H1 (cell line): ENCODE measurements around the gene ENKUR. TPM values are rescaled to one million over a fixed set of nuclear protein-coding genes. Genes with fewer than 3 reads are reported as not detected.

Source experiments
- EZH2 ChIP-seq: fragments of 200-600 bp; sonication (generic); IDR thresholded peaks from 2 replicates; pipeline ENCODE4 v1.7.1; 2012; ENCODE audit warnings: low read depth, mild to moderate bottlenecking, moderate library complexity, low read length, inconsistent platforms; ENCODE audit not compliant: severe bottlenecking
- USF2 ChIP-seq: IDR thresholded peaks from 2 replicates; pipeline ENCODE4 v1.6.1; 2011; ENCODE audit warnings: low read length, improper control_type of control experiment
- polyA plus RNA-seq, 7 experiments: library from polyadenylated mRNA; depleted of rRNA in 3 of 7; stranded (reverse) in 5 of 7; unstranded in 2 of 7; fragments of >200 nt in 5 of 7; fragments of 200-250 nt in 2 of 7; gene quantifications; 1 replicate in 5 of 7; 2 replicates in 1 of 7; 4 replicates in 1 of 7; pipeline versions ENCODE4 v1.2.1 to v1.2.3, GENCODE V29; 2011 to 2013; ENCODE audit warnings: missing spikeins in 2 of 7, mixed read lengths in 2 of 7
- total RNA-seq: library from RNA; stranded (reverse); fragmentation: NEBNext Ultra II Directional; extraction: Animal tissue kit (Norgen Biotek cat#: 25700); gene quantifications from 2 replicates; pipeline ENCODE4 v1.2.1, GENCODE V29; 2021

The ENKUR gene
- total and polyA plus RNA-seq, 2 of the 8 experiments (the other 6 are each of a cell fraction or from before 2014, with no cell fraction given): not detected

GRCh38 chr10:24968349-24968748, 47.6 kb downstream of the ENKUR start (continued):
- no peak for TF ChIP-seq USF2
- no peak for TF ChIP-seq EZH2
- TF ChIP-seq, all 59 proteins: peak for 0
